Fibroblast of peridontal ligament (primary cell): ENCODE data around the gene FBXO42.
"Not testable (repeated sequence)": the region's sequence is repeated elsewhere in the genome, so short reads cannot be mapped to it uniquely, and the experiment has no call there.

Source experiments
- DNase-seq: peaks from one replicate; pipeline ENCODE4 v3.0.0-alpha.2; 2010; ENCODE audit errors: extremely low read depth

FBXO42 gene

GRCh38 chr1:16244650-16245285, 107.5 kb downstream of the FBXO42 start:
- DNase-seq: no peak

GRCh38 chr1:16243936-16244649, 108.2 kb downstream of the FBXO42 start:
- peak; percentile 86 for DNase-seq

DNA sequence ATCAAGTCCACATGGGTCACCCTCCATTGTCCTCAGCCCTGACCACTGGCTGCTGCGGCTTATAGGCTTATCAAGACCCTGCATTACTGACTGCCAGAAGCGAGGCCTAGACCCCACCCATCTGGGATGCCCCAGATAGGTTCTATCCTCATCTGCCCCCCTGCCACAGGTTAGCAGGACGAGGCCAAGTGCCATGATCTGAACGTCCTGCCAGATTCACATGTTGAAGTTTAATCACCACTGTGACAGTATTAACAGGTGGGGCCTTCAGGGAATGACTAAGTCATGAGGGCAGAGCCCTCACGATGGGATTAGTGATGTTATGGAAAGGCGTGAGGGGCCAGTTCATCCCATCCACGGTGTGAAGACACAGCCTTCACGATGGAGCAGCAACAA, 109.1 kb downstream of the FBXO42 start:
- DNase-seq: no peak

- no peak for DNase-seq
Measured at GRCh38 chr1:16242556-16243214, 109.6 kb downstream of the FBXO42 start.

GRCh38 chr1:16241221-16241708, 111.0 kb downstream of the FBXO42 start:
- no peak for DNase-seq

DNA sequence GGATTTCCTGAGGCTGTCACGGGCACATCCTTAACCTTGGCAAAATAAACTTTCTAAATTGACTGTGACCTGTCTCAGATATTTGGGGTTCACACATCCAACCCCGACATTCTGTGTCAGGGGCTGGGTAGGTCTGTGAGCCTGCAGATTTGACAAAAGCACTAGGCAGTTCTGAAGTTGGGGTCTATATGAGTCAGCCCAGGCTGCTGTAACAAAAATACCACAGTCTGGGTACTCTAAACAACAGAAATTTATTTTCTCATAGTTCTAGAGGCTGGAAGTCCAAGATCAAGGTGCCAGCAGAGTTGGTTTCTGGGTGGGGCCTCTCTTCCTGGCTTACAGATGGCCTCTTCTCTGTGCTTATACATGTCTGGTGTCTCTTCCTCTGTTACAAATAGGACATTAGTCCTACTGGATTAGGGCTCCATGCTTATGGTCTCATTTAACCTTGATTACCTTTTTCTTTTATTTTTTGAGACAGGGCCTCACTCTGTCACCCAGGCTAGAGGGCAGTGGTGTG, 112.2 kb downstream of the FBXO42 start:
- no peak for DNase-seq

DNA sequence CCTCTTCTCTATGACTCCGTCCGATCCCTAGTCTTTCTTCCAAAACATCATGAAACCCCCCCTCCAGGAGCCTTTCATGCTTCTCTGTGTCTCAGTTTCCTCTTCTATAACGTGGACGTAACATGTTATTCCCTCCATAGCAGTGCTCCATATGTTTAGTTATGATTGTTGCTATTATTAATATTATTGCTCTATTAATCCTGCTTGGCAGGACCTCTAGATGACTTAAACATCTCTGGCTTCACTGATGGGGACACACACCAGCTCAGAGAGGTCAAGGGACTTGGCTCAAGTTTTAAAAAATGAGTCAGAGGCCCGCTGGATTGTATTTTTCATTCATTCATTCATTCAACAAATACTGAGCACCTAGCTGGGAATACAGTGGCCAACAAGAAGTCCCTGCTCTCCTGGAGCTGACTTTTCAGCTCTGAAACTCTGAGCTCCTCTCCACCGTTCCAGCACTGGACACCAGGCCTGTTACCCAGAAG, 114.9 kb downstream of the FBXO42 start:
- no peak for DNase-seq

DNA sequence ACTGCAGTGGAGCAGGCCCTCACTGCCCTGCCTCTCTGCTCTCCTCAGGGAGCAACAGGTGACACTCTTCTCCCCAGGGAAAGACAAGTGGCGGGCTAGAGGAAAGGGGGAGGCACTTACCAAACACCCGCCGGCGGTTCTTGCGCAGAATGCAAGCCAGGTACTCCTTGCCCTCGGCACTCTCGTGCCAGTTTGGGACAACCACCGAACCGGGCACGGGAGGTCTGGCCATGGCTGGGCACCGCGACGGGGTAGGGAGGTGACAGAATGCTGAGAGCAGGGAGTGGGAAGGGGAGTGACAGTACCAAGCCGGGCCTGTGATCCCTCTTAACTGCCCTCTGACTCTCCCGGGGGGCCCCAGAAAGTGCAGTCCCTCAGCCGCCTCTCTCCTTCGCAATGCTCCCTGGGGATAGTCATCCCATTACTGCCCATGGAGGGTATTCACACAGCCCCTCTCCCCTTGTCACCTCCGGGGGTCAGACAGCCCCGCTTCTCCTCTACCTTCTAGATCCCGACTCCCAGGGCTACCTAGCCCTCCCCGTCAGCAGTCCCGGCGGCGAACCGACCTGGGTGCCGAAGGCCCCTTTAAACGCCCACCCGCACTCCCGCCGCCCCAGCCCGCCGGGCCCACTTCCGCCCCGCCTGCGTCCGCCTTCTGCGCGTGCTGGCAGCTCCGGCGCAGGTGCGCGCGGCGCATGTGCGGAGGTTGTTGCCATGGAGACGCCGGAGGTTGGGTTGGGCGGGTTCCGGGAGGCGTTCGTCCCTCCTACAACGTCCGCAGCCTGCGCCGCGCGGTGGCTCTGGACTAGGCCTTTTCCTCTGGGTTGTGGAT, 115.6 kb downstream of the FBXO42 start, which contains the start of gene CPLANE2:
CPLANE2 (minus strand) TSS at position 673 of the 832 bp plus-strand sequence; CDS start at position 232, 441 bp downstream.
- peak; percentile 86 for DNase-seq

DNA sequence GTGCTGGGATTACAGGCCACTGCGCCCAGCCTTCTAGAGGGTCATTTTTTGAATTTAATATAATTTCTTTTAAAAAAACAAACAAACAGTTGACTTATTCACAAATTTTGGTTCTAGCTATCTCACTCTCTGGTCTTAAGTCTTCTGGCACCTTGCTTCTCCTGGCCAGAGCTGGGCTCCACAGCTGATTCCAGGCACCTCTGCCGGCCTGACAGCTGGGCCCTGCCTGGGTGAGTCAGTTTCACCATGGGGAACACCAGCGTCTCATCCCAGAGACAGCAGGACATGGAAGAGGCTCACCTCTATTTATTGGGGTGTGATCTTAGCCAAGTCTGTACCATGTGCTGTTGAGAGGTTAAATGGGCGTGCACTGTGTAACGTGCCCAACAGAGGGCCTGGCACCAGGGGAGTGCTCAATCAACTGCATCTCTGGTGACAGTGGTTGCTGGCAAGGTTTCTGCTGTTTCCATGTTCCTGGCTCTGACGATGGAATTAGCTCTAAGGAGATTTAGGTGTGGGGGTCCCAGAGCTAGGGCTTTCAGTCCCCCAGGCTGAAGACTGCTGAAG, 116.3 kb downstream of the FBXO42 start:
- no peak for DNase-seq

DNA sequence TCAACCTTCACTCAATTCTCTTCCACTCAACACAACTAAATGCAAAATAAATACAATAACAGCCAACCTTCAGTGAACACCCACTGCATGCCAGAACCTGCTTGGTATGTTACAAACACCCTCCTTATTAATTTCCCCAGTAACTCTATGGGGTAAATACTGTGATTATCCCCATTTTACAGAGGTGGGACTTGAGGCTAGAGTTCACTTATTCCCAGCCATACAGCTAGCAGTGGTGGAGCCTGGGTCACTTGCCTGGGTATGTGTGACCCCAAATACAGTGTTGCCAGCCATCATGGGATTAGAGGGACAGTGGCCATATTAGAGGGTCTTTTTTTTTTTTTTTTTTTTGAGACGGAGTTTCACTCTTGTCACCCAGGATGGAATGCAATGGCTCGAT, 116.9 kb downstream of the FBXO42 start:
- no peak for DNase-seq

- DNase-seq: no peak
Measured at GRCh38 chr1:16233431-16233830, 118.8 kb downstream of the FBXO42 start.

GRCh38 chr1:16232316-16232710, 120.0 kb downstream of the FBXO42 start:
- DNase-seq: no peak

DNA sequence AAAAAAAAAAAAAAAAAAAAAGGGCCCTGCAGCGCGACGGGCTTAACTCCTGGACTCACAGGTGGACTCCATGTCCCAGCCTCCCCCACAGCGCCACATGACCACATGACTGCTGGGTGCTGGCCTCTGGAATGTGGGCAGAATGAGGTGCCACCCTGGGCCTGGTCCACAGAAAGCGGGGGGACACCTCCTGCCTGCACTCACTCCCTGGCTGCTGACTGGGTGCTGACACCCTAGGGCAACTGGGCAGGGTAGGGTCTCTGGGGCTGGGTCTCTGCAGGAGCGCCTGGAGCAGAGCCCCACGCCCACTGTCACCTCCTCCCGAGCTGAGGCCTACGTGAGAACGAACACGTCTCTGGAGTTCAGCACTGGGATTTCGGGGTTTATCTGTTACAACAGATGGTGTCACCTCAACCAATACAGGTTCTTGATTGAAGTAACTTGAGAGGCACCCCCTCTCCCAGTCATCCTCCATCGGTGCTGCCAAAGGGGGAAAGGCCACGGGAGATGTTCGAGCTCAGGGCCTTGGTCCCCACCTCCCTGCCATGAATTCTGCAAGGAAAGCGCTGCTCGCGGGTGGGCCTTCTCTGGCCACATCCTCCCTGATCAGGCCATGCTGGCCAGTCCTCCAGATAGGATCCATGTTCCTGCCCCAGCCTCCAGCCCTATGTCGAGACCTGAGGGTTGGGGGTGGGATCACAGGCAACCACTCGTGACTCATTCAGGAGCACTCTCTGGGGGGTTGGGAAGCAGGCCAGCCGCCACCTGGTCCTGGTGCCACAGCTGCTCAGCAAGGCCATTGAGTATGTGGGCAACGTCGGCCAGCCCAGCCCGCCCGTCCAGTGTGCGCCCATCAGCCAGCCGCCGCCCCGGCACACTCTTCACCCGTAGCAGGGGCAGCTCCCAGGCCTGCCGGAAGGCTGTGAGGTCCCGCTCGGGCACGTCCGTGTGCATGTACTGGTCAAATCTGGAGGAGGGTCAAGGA, 120.7 kb downstream of the FBXO42 start:
- DNase-seq: no peak

DNA sequence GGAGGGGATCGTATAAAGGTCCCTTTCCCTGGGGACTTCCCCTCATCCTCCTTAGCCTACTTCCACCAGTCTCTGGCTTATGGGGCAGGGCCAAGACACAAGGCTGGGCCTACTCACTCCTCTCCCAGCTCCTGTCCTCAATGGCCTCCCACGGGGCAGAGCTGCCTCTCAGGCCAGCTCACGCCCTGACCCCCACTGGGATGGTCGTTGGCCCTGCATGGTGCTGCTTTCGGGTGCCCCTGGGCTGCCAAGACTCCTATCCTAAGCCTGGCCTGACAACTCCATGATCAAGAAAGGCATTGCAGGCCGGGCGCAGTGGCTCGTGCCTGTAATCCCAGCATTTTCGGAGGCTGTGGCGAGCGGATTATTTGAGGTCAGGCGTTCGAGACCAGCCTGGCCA, 121.5 kb downstream of the FBXO42 start:
- no peak for DNase-seq

DNA sequence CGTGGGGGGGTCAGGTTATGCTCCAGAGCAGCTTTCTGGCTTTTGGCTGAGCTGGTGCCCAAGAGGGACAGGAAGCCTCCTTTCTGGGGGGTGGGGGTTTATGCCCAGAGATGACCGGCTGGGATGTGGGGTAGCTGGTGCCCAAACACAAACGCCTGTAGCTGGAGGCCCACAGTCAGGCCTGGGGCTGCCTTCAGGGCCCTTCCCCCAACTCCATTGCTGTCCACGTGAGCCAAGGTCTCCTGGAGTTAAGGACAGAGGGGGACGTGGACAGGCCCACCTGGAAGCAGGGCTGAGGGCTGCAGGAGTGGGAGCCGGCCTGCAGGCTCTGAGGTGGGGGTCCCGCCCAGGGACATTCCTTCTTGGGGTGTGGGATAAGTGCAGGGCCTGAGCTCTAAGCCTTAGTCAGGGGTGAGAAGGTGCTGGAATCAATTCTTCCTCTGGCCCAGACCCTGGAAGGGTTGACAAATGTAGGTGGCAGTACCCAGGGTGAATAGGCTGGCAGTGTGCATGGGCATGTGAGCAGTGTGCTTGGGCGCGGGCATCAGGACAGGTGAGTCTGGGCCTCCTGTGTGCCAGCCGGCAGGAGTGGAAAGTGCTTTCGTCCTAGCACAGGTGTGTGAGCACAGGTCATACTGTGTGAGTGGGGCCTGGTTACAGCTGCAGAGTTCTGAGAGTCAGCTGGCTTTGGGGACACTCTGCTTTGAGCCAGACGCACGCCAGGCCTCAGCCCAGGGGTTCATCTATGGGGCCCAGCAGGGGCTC, 122.1 kb downstream of the FBXO42 start:
- DNase-seq: no peak

- no peak for DNase-seq
Measured at GRCh38 chr1:16226490-16227179, 125.6 kb downstream of the FBXO42 start.

DNA sequence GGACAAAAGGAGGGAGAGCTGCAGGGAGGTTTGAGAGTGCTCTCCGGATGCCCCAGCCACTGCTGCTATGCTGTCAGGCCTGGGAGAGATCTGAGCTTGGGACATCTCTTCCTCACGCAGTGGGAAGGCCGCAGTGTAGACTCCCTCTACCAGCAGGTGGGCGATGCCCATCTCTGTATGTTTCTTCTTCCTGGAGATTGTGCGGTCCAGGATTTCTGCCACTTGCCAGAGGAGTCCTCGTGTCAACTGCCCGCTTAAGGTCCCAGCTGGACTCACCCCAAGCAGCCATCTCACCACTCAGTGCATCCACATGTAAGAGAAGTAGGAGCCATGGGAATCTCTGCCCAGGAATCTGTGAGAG, 126.2 kb downstream of the FBXO42 start:
- DNase-seq: no peak

GRCh38 chr1:16224472-16224871, 127.8 kb downstream of the FBXO42 start:
- DNase-seq: no peak

- DNase-seq: not testable (repeated sequence)
Measured at GRCh38 chr1:16222716-16223115, 129.6 kb downstream of the FBXO42 start.
